NT2/D1 (cell line): ENCODE results near the gene SMCHD1.

Experiments used
- SUZ12 ChIP-seq: IDR thresholded peaks from 2 replicates; pipeline ENCODE4 v1.6.1; 2011; ENCODE audit not compliant: insufficient read length, insufficient read depth; ENCODE audit errors: extremely low read depth
- YY1 ChIP-seq: IDR thresholded peaks from 2 replicates; pipeline ENCODE4 v1.6.1; 2011; ENCODE audit not compliant: insufficient read length, insufficient read depth
- ZNF274 ChIP-seq: IDR thresholded peaks from 2 replicates; pipeline ENCODE4 v1.6.1; 2011; ENCODE audit warnings: mild to moderate bottlenecking, low read depth, low read length

- TF ChIP-seq YY1 (no peak), ZNF274 (no peak), SUZ12 (no peak)
These were observed 136.9 kb downstream of the SMCHD1 start for GRCh38 chr18:2792395-2792794.
